DOHH2 (cell line): Measurements from ENCODE around the gene EPS8L2.

Experiments used
- H3F3A ChIP-seq: fragments of 200-600 bp; sonication (generic), shearing (Covaris generic); 2 replicates; pipeline ENCODE4 v1.6.0; 2016; ENCODE audit warnings: antibody characterized with exemption, mild to moderate bottlenecking; ENCODE audit not compliant: control insufficient read depth, insufficient read depth
- H3K27ac ChIP-seq: fragments of 200-600 bp; sonication (generic); 2 replicates; pipeline ENCODE4 v1.5.1; 2014; ENCODE audit warnings: low read depth, mild to moderate bottlenecking, low read length, moderate library complexity
- H3K27me3 ChIP-seq: fragments of 200-600 bp; sonication (generic); 2 replicates; pipeline ENCODE4 v1.6.1; 2014; ENCODE audit warnings: mild to moderate bottlenecking, low read length, mixed read lengths; ENCODE audit not compliant: control insufficient read depth
- H3K36me3 ChIP-seq: fragments of 200-600 bp; sonication (generic); 2 replicates; pipeline ENCODE4 v1.6.1; 2014; ENCODE audit warnings: mild to moderate bottlenecking, low read length, moderate library complexity, mixed read lengths; ENCODE audit not compliant: control insufficient read depth
- H3K4me1 ChIP-seq: fragments of 200-600 bp; sonication (generic); 2 replicates; pipeline ENCODE4 v1.6.1; 2014; ENCODE audit warnings: mild to moderate bottlenecking, low read length, mixed read lengths; ENCODE audit not compliant: control insufficient read depth
- H3K4me2 ChIP-seq: fragments of 200-600 bp; sonication (generic); 2 replicates; pipeline ENCODE4 v1.6.0; 2014; ENCODE audit warnings: mild to moderate bottlenecking, low read length, moderate library complexity
- H3K4me3 ChIP-seq: fragments of 200-600 bp; sonication (generic); 2 replicates; pipeline ENCODE4 v1.5.1; 2014; ENCODE audit warnings: mild to moderate bottlenecking, low read length, mixed read lengths
- H3K79me2 ChIP-seq: fragments of 200-600 bp; sonication (generic); 2 replicates; pipeline ENCODE4 v1.6.1; 2014; ENCODE audit warnings: mild to moderate bottlenecking, low read length, mixed read lengths; ENCODE audit not compliant: control insufficient read depth
- H3K9me2 ChIP-seq: fragments of 200-600 bp; sonication (generic); replicated peaks from 2 replicates; pipeline ENCODE4 v1.6.1; 2014; ENCODE audit warnings: mild to moderate bottlenecking, low read length, mixed read lengths; ENCODE audit not compliant: control insufficient read depth
- H3K9me3 ChIP-seq: fragments of 200-600 bp; sonication (generic); 2 replicates; pipeline ENCODE4 v1.6.1; 2014; ENCODE audit warnings: antibody characterized with exemption, low read length, mixed read lengths; ENCODE audit not compliant: control insufficient read depth, insufficient read depth
- H4K20me1 ChIP-seq: fragments of 200-600 bp; sonication (generic); 2 replicates; pipeline ENCODE4 v1.6.0; 2014; ENCODE audit warnings: low read depth, mild to moderate bottlenecking, antibody characterized with exemption, low read length, moderate library complexity; ENCODE audit not compliant: control insufficient read depth, insufficient read depth
- CTCF ChIP-seq: fragments of 200-600 bp; sonication (generic); IDR thresholded peaks from one replicate; pipeline ENCODE4 v1.5.1; 2014; ENCODE audit warnings: antibody characterized with exemption, mild to moderate bottlenecking, low read depth, low read length; ENCODE audit not compliant: poor library complexity, severe bottlenecking
- EZH2phosphoT487 ChIP-seq: fragments of 200-600 bp; sonication (generic); IDR thresholded peaks from 2 replicates; pipeline ENCODE4 v1.6.1; 2017; ENCODE audit warnings: borderline replicate concordance, mild to moderate bottlenecking, antibody characterized with exemption, low read length, moderate library complexity, mixed read lengths

The EPS8L2 gene

GRCh38 chr11:657691-658126 is 48.3 kb upstream of the EPS8L2 start:
- Histone ChIP-seq H3K36me3 (no peaks in the 10 kb centered on the region; the same call in 1 of the 2 replicates), H3K4me2 (no peak overlapping the region), H3K27me3 (no peaks in the 10 kb centered on the region), H3K27ac (no peak overlapping the region), H3K79me2 (no peaks in the 10 kb centered on the region), H3K9me3 (no peaks in the 10 kb centered on the region), H4K20me1 (no peaks in the 10 kb centered on the region), H3K4me3 (no peak overlapping the region), H3K9me2 (no peaks in the 10 kb centered on the region), H3K4me1 (no peaks in the 10 kb centered on the region), H3F3A (no peaks in the 10 kb centered on the region)
- no peak for TF ChIP-seq EZH2phosphoT487
- TF ChIP-seq CTCF, result no peak

- H3F3A ChIP-seq, result no peaks in the 10 kb centered on the region
- no peak overlapping the region for H3K27ac ChIP-seq
- H3K79me2 ChIP-seq, result no peaks in the 10 kb centered on the region
- H3K36me3 ChIP-seq, result peaks cover 4% of the 10 kb centered on the region; the same call in 1 of the 2 replicates
- H3K4me3 ChIP-seq, result no peak overlapping the region
- no peaks in the 10 kb centered on the region for H3K9me3 ChIP-seq
- no peaks in the 10 kb centered on the region for H3K9me2 ChIP-seq
- TF ChIP-seq CTCF (no peak), EZH2phosphoT487 (no peak)
- no peaks in the 10 kb centered on the region for H4K20me1 ChIP-seq
- H3K27me3 ChIP-seq, result no peaks in the 10 kb centered on the region
- H3K4me2 ChIP-seq, result no peak overlapping the region
- no peaks in the 10 kb centered on the region for H3K4me1 ChIP-seq
Measured at GRCh38 chr11:659532-660085, 46.4 kb upstream of the EPS8L2 start.

DNA sequence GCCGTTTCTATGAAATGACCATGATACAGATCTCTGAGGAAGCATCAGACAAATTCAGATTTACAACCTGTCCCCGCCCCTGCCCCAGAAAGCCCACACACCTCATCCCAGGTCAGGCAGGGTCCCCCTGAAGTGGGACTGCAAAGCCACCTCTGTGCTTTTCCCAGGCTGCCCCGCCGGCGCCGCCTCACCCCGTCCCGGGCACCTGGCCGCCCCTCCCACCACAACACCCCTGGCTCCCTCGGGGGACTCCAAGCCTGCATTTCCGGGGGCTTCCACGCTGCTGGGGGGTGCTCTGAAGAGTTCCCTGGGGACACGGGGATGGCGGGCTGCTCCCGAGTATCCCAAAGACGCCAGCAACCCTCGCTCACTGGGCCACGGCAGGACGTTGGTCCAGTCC is 45.8 kb upstream of the EPS8L2 start:
- H3K9me3 ChIP-seq, result no peaks in the 10 kb centered on the region
- no peak overlapping the region for H3K27ac ChIP-seq
- no peaks in the 10 kb centered on the region for H3K9me2 ChIP-seq
- TF ChIP-seq CTCF (no peak), EZH2phosphoT487 (no peak)
- no peaks in the 10 kb centered on the region for H3K4me1 ChIP-seq
- H3K27me3 ChIP-seq, result no peaks in the 10 kb centered on the region
- H3K36me3 ChIP-seq, result peaks cover 4% of the 10 kb centered on the region; the same call in 1 of the 2 replicates
- no peaks in the 10 kb centered on the region for H3K79me2 ChIP-seq
- no peaks in the 10 kb centered on the region for H4K20me1 ChIP-seq
- no peaks in the 10 kb centered on the region for H3F3A ChIP-seq
- H3K4me3 ChIP-seq, result no peak overlapping the region
- H3K4me2 ChIP-seq, result no peak overlapping the region
